ENCODE results near the gene CHMP3. TPM values are rescaled to one million over a fixed set of nuclear protein-coding genes. Genes with fewer than 3 reads are reported as not detected.
A peak's percentile ranks its signal among the peaks of the same experiment; 100 is the strongest.

The CHMP3 gene
- total and polyA plus RNA-seq, 4 donors = 92.7 to 202 (median 146) TPM

DNA sequence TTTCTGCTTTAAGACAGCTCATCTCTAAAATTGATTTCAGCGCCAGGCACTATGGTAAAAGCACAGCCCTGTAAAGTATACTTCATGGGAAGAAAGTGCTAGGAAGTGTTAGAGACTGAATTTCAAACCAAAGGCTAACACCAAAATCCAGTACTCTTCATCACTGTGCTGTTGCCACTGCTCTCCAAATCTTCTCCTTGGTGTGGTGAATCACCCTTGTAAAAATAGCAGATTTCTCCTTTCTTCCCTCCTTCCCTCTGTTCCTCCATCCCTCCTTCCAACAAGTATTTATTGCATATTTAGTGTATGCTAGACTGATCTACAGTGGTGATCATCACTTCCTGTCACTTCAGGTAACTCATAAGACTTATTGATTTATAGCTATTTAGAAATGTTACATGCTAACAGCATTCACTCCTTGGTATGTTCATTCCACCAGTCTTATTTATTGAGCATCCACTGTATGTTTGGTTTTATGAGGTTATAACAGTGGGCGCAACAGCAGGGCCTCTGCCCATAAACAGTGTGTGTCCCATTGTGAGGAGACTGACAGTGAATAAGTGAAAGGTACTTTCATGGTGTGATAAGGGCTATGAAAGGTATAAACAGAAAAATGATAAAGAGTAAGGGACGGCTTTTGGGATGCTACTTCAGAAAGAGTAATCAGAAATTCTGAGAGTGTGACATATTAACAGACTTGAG is 102.0 kb downstream of the CHMP3 start:
- no peak overlapping the region for H3K27ac ChIP-seq (ENCODE audit: low read depth in 1 of 2, low read length in 2 of 2)
- DNase-seq (no peak), ATAC-seq (ENCODE audit: low FRiP score) (no peak)
- 96 to 98% methylated on average over 3 of the region's 3 CpGs for WGBS, 2 donors
- H3K4me3 ChIP-seq (ENCODE audit: low read length in 2 of 2) = no peak overlapping the region
- H3K36me3 ChIP-seq (ENCODE audit: control insufficient read depth in 1 of 2, insufficient read depth in 2 of 2, low read length in 1 of 2) = peaks cover 4 to 14% of the 10 kb centered on the region in 2 donors
- peaks cover 0 to 4% of the 10 kb centered on the region in 2 donors for H3K4me1 ChIP-seq (ENCODE audit: control insufficient read depth in 1 of 2, insufficient read depth in 2 of 2, low read length in 2 of 2)
- no peaks in the 10 kb centered on the region for H3K27me3 ChIP-seq (ENCODE audit: control insufficient read depth in 1 of 2, insufficient read depth in 2 of 2, low read length in 1 of 2)
- intact Hi-C loops (cut with DNase I) = no loop called here
- H3K9me3 ChIP-seq (ENCODE audit: control insufficient read depth, low read length) = no peaks in the 10 kb centered on the region

DNA sequence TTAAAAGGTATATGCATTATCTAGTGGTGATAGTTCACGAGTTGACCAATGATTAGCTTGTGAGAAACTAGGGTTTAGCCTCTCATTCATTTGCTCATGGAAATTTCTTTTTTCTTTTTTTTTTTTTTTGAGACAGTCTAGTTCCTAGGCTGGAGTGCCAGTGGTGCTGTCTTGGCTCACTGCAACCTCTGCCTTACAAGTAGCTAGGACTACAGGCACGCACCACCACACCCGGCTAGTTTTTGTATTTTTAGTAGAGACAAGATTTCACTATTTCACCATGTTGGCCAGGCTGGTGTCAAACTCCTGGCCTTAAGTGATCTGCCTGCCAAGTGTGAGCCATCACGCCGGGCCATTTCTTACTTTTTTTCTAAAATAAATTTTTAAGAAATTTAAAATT is 108.1 kb downstream of the CHMP3 start:
- ATAC-seq (ENCODE audit: low FRiP score) = no peak
- H3K27me3 ChIP-seq (ENCODE audit: control insufficient read depth in 1 of 2, insufficient read depth in 2 of 2, low read length in 1 of 2) = no peaks in the 10 kb centered on the region
- intact Hi-C loops (cut with DNase I) = no loop called here
- no peaks in the 10 kb centered on the region for H3K9me3 ChIP-seq (ENCODE audit: control insufficient read depth, low read length)
- 81 to 91% methylated on average over 5 of the region's 5 CpGs for WGBS, 2 donors
- H3K4me1 ChIP-seq (ENCODE audit: control insufficient read depth in 1 of 2, insufficient read depth in 2 of 2, low read length in 2 of 2) = peaks cover 0 to 10% of the 10 kb centered on the region in 2 donors
- peaks cover 3 to 8% of the 10 kb centered on the region in 2 donors for H3K36me3 ChIP-seq (ENCODE audit: control insufficient read depth in 1 of 2, insufficient read depth in 2 of 2, low read length in 1 of 2)
- no peak overlapping the region for H3K27ac ChIP-seq (ENCODE audit: low read depth in 1 of 2, low read length in 2 of 2)
- DNase-seq = no peak
- H3K4me3 ChIP-seq (ENCODE audit: low read length in 2 of 2) = no peak overlapping the region

DNA sequence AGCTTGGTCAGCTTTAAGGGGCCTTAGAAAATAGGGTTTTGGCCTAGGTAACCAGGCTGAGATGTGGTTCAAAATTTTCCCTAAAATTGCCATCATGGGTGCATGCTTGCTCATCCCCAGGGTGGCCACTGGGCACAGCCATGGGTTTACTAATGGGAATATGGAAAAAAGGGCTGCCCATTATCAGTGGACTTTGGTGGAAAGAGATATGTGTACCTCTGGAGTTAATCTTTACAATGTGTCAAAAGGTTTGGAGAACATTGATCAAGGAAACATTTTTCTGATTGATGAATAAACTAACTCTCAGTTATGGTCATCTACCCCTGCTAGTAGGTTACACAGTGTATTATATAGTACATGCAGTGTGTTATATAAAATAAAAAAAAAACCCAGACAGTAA is 109.0 kb downstream of the CHMP3 start:
- H3K27me3 ChIP-seq (ENCODE audit: control insufficient read depth in 1 of 2, insufficient read depth in 2 of 2, low read length in 1 of 2) = no peaks in the 10 kb centered on the region
- intact Hi-C loops (cut with DNase I) = no loop called here
- DNase-seq (no peak), ATAC-seq (ENCODE audit: low FRiP score) (no peak)
- peaks cover 3 to 8% of the 10 kb centered on the region in 2 donors for H3K36me3 ChIP-seq (ENCODE audit: control insufficient read depth in 1 of 2, insufficient read depth in 2 of 2, low read length in 1 of 2)
- no peak overlapping the region for H3K4me3 ChIP-seq (ENCODE audit: low read length in 2 of 2)
- no peaks in the 10 kb centered on the region for H3K9me3 ChIP-seq (ENCODE audit: control insufficient read depth, low read length)
- peaks cover 0 to 10% of the 10 kb centered on the region in 2 donors for H3K4me1 ChIP-seq (ENCODE audit: control insufficient read depth in 1 of 2, insufficient read depth in 2 of 2, low read length in 2 of 2)
- H3K27ac ChIP-seq (ENCODE audit: low read depth in 1 of 2, low read length in 2 of 2) = peak overlapping the region in 1 of 2 donors; percentile 18

DNA sequence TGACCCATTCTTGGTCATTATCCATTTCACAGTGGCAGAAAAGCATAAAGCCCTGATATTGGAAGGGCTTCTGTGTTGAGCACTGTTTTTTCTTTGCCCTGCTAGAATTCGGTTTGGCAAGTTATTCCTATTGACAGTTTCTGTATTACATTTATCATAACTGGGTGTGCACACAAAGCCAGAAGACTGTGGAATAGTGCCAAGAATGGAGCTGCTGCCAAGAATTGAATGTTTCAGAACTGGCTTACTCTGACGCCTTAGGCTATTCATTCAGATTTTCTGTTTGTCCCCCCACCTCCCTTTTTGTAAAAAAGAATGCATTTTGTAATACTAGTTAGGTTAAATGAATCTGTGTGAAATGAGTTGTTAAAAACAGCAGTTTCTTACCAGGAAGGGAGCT is 109.4 kb downstream of the CHMP3 start:
- H3K4me1 ChIP-seq (ENCODE audit: control insufficient read depth in 1 of 2, insufficient read depth in 2 of 2, low read length in 2 of 2) = peaks cover 0 to 10% of the 10 kb centered on the region in 2 donors
- H3K27me3 ChIP-seq (ENCODE audit: control insufficient read depth in 1 of 2, insufficient read depth in 2 of 2, low read length in 1 of 2) = no peaks in the 10 kb centered on the region
- peak overlapping the region in 1 of 2 donors; percentile 18 for H3K27ac ChIP-seq (ENCODE audit: low read depth in 1 of 2, low read length in 2 of 2)
- no peak for DNase-seq
- ATAC-seq (ENCODE audit: low FRiP score) = peak; percentile 56
- intact Hi-C loops (cut with DNase I) = no loop called here
- WGBS, 2 donors = 5 to 6% methylated on average over 2 of the region's 2 CpGs
- H3K4me3 ChIP-seq (ENCODE audit: low read length in 2 of 2) = no peak overlapping the region
- H3K9me3 ChIP-seq (ENCODE audit: control insufficient read depth, low read length) = no peaks in the 10 kb centered on the region
- peaks cover 3 to 8% of the 10 kb centered on the region in 2 donors for H3K36me3 ChIP-seq (ENCODE audit: control insufficient read depth in 1 of 2, insufficient read depth in 2 of 2, low read length in 1 of 2)

Other genes starting within 250 kb of the CHMP3 start
- gene REEP1, start 225.8 kb downstream of the CHMP3 start, total RNA-seq = 10 to 100 TPM; 12.3 to 36.3 TPM
- gene REEP1, start 225.8 kb downstream of the CHMP3 start, polyA plus RNA-seq = 1 to 10 TPM; 4.5 to 8.8 TPM
- gene KDM3A, start 122.1 kb downstream of the CHMP3 start, total RNA-seq = 10 to 100 TPM; 44.9 to 75.3 TPM
- 10 to 100 TPM; 30.6 to 30.9 TPM for gene KDM3A, start 122.1 kb downstream of the CHMP3 start, polyA plus RNA-seq
- gene RNF103, start 60.4 kb upstream of the CHMP3 start, total RNA-seq = 10 to 100 TPM; 30.5 to 31.0 TPM
- gene RNF103, start 60.4 kb upstream of the CHMP3 start, polyA plus RNA-seq = 10 to 100 TPM; 11.4 to 26.1 TPM
- gene RMND5A, start 156.8 kb upstream of the CHMP3 start, total RNA-seq = 10 to 100 TPM; 22.5 to 27.2 TPM
- 10 to 100 TPM in 1 of 2 donors, 1 to 10 TPM in 1; 7.7 to 12.1 TPM for gene RMND5A, start 156.8 kb upstream of the CHMP3 start, polyA plus RNA-seq
- gene CD8A, start 227.5 kb upstream of the CHMP3 start, total RNA-seq = 1 to 10 TPM; 2.9 to 3.9 TPM
- 1 to 10 TPM; 1.5 to 3.4 TPM for gene CD8A, start 227.5 kb upstream of the CHMP3 start, polyA plus RNA-seq

All from aorta (tissue), 5 donors.